GM13977 (cell line): ENCODE measurements around the gene ZFHX3.

ENCODE experiments used
- DNase-seq: peaks from one replicate; pipeline ENCODE4 v3.0.0; 2012; ENCODE audit warnings: low spot score
- CTCF ChIP-seq: IDR thresholded peaks from 2 replicates; pipeline ENCODE4 v1.5.1; 2012; ENCODE audit warnings: mild to moderate bottlenecking, control low read depth; ENCODE audit not compliant: insufficient read depth; ENCODE audit errors: extremely low read depth, missing control alignments
- in situ Hi-C: fragments of 300-500 bp; cut with MboI; formaldehyde crosslinking; loops from one replicate; pipeline ENCODE4 v1.12.0; 2022; ENCODE audit warnings: low sequenced_read_pairs, low pct_unique_long_range_greater_than_20kb, mixed read lengths, inconsistent platforms; ENCODE audit not compliant: unreplicated experiment

The ZFHX3 gene

GRCh38 chr16:72814226-72814625 lies 233.7 kb downstream of the ZFHX3 start:
- no peak for DNase-seq
- no peak for TF ChIP-seq CTCF
- in situ Hi-C loops = no loop called here

- in situ Hi-C loops = no loop called here
- no peak for DNase-seq
- no peak for TF ChIP-seq CTCF
These were observed 235.3 kb downstream of the ZFHX3 start for GRCh38 chr16:72812672-72813071.

GRCh38 chr16:72811876-72812275 lies 236.1 kb downstream of the ZFHX3 start:
- in situ Hi-C loops = no loop called here
- TF ChIP-seq CTCF = no peak
- no peak for DNase-seq

GRCh38 chr16:72811188-72811720 lies 236.7 kb downstream of the ZFHX3 start:
- no peak for TF ChIP-seq CTCF
- in situ Hi-C loops = no loop called here
- DNase-seq = no peak

GRCh38 chr16:72810480-72810879 lies 237.4 kb downstream of the ZFHX3 start:
- in situ Hi-C loops = no loop called here

GRCh38 chr16:72809446-72809845 lies 238.5 kb downstream of the ZFHX3 start:
- TF ChIP-seq CTCF = no peak
- DNase-seq = no peak
- in situ Hi-C loops = no loop called here

More at GRCh38 chr16:72810480-72810879, 237.4 kb downstream of the ZFHX3 start:
- no peak for TF ChIP-seq CTCF
- DNase-seq = no peak

- no peak for DNase-seq
- in situ Hi-C loops = no loop called here
- no peak for TF ChIP-seq CTCF
These were observed 239.2 kb downstream of the ZFHX3 start for GRCh38 chr16:72808754-72809153.
